Measurements from ENCODE around the gene POLA2. TPM values are rescaled to one million over a fixed set of nuclear protein-coding genes. Genes with fewer than 3 reads are reported as not detected.

The POLA2 gene
- polyA plus RNA-seq, 3 donors = 4.0 to 8.3 (median 5.2) TPM

DNA sequence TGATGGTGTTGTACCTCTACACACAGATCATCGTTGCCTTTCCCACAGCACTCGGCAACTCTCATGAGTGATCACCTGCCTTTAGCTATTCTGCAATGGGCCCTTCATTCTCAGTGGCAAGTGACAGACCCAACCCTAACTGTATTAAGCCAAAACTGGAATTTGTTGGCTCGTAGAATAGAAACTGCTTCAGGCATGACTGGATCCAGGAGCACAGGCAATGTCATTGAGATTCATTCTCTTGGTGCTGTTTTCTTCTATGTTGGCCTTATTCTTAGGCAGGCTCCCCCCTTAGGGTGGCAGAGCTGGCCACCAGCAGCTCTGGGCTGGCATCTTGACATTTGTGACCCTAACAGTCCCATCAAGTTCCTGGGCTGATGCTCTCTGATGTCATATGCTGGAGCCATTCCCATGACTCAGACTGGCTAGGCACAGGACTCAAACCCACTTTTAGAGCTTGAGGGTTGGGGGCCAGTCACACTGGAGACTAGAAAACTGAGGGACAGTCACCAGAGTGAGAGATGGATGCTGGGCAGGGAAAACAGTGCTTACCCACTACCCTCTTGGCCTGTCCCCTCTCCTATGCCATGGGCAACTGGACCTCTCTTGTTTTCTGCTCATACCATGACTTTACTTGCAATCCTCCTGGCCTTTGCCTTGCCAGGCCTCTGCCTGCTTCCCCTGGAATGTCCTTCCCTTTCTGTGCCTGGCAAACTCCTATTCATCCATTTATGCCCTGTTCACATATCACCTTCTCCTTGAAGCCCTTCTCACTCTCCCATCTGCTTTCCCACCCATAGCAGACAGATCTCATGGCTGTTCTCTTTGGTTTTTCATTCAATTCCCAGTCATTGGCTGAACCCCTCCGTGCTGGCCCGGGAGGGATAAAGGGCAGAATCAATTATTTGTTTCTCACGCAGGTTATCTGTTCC lies 45.8 kb downstream of the POLA2 start:
- Mint-ChIP-seq H3K36me3 (peaks cover 10 to 18% of the 10 kb centered on the region in 2 donors), H3K4me1 (peaks cover 40% of the 10 kb centered on the region), H3K27ac (peak overlapping the region; percentile 12 to 93 (median 88)), H3K27me3 (ENCODE audit: low read depth in 3 of 3) (peaks cover 5 to 16% (median 12%) of the 10 kb centered on the region in 3 donors), H3K9me3 (peaks cover 0 to 5% (median 0%) of the 10 kb centered on the region in 7 donors), H3K4me3 (peak overlapping the region in 1 of 2 donors; percentile 35)
- Histone ChIP-seq H3K36me3 (replicated peaks in 1 of 2; ENCODE audit: control insufficient read depth in 1 of 2, insufficient read depth in 2 of 2, low read length in 2 of 2) (peaks cover 0 to 9% of the 10 kb centered on the region in 2 donors), H3K4me2 (replicated peaks; ENCODE audit: extremely low read depth, low read length, poor library complexity, severe bottlenecking) (no peak overlapping the region), H3K9ac (ENCODE audit: insufficient read depth, low read length, poor library complexity, severe bottlenecking) (no peak overlapping the region), H2AFZ (ENCODE audit: insufficient read depth, low read depth, low read length, poor library complexity, severe bottlenecking) (no peak overlapping the region), H3K79me2 (ENCODE audit: insufficient read depth, low read length) (no peaks in the 10 kb centered on the region), H3K4me1 (ENCODE audit: control insufficient read depth in 1 of 2, insufficient read depth in 2 of 2, low read length in 2 of 2) (peaks cover 17 to 47% of the 10 kb centered on the region in 2 donors), H4K20me1 (ENCODE audit: insufficient read depth, low read length) (no peaks in the 10 kb centered on the region), H3K9me3 (replicated peaks in 1 of 2; ENCODE audit: control insufficient read depth in 1 of 2, insufficient read depth in 1 of 2, low read length in 2 of 2) (no peaks in the 10 kb centered on the region), H3K27ac (ENCODE audit: low read depth in 1 of 2, low read length in 2 of 2) (peak overlapping the region; percentile 56 to 62), H3K4me3 (replicated peaks in 1 of 3; ENCODE audit: low read depth in 2 of 3, low read length in 3 of 3) (no peak overlapping the region), H3K27me3 (ENCODE audit: control insufficient read depth in 2 of 2, insufficient read depth in 2 of 2, low read length in 2 of 2) (no peaks in the 10 kb centered on the region)
- TF ChIP-seq, protein P1, sequence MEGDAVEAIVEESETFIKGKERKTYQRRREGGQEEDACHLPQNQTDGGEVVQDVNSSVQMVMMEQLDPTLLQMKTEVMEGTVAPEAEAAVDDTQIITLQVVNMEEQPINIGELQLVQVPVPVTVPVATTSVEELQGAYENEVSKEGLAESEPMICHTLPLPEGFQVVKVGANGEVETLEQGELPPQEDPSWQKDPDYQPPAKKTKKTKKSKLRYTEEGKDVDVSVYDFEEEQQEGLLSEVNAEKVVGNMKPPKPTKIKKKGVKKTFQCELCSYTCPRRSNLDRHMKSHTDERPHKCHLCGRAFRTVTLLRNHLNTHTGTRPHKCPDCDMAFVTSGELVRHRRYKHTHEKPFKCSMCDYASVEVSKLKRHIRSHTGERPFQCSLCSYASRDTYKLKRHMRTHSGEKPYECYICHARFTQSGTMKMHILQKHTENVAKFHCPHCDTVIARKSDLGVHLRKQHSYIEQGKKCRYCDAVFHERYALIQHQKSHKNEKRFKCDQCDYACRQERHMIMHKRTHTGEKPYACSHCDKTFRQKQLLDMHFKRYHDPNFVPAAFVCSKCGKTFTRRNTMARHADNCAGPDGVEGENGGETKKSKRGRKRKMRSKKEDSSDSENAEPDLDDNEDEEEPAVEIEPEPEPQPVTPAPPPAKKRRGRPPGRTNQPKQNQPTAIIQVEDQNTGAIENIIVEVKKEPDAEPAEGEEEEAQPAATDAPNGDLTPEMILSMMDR (IDR thresholded peaks at IDR 0.05) = no peak
- DNase-seq = peak; percentile 34 to 88 (median 46)
- intact Hi-C loops (cut with micrococcal nuclease) = no loop called here
- 93% methylated on average over 5 of the region's 6 CpGs for WGBS (ENCODE audit: insufficient coverage)

DNA sequence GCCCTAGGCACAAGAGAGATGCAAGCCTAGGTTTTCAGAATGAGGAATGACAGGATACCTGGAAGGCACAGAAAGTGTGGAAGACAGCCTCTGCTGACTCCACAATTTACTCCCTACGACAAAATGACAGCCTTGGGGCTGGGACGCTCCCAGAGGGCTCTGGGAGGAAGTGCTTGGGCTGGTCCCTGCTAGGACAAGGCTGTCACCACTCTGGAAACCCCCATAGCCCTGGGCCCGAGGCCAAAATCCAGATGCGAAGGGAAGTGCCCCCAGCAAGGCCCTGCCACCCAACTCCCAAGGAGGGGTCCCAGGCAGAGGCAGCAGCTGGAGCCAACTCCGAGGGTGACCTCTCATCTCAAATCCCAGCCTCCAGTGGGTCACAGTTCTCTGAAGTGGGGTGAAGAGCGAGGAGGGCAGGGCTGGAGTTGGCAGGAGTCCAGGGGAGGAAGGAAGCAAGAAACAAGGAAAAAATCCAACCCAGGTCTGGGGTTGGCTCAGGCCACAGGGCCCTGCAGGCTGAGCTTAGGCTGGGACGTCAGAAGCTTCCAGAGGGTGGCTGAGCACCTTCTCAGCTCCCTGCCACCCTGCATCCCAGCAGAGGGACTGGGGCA lies 46.6 kb downstream of the POLA2 start:
- TF ChIP-seq, protein P1 (IDR thresholded peaks at IDR 0.05) = no peak
- Mint-ChIP-seq H3K9me3 (peaks cover 0 to 2% (median 0%) of the 10 kb centered on the region in 7 donors), H3K36me3 (peaks cover 7 to 18% of the 10 kb centered on the region in 2 donors), H3K27me3 (ENCODE audit: low read depth in 3 of 3) (peaks cover 7 to 23% (median 20%) of the 10 kb centered on the region in 3 donors), H3K27ac (peak overlapping the region; percentile 52 to 93 (median 88)), H3K4me1 (peaks cover 39% of the 10 kb centered on the region), H3K4me3 (peak overlapping the region in 1 of 2 donors; percentile 75)
- Histone ChIP-seq H3K4me1 (ENCODE audit: control insufficient read depth in 1 of 2, insufficient read depth in 2 of 2, low read length in 2 of 2) (peaks cover 18 to 52% of the 10 kb centered on the region in 2 donors), H3K4me3 (replicated peaks in 1 of 3; ENCODE audit: low read depth in 2 of 3, low read length in 3 of 3) (no peak overlapping the region), H3K36me3 (replicated peaks in 1 of 2; ENCODE audit: control insufficient read depth in 1 of 2, insufficient read depth in 2 of 2, low read length in 2 of 2) (peaks cover 0 to 9% of the 10 kb centered on the region in 2 donors), H3K9me3 (replicated peaks in 1 of 2; ENCODE audit: control insufficient read depth in 1 of 2, insufficient read depth in 1 of 2, low read length in 2 of 2) (no peaks in the 10 kb centered on the region), H3K27me3 (ENCODE audit: control insufficient read depth in 2 of 2, insufficient read depth in 2 of 2, low read length in 2 of 2) (peaks cover 0 to 3% of the 10 kb centered on the region in 2 donors), H2AFZ (ENCODE audit: insufficient read depth, low read depth, low read length, poor library complexity, severe bottlenecking) (peak overlapping the region; percentile 49), H3K9ac (ENCODE audit: insufficient read depth, low read length, poor library complexity, severe bottlenecking) (peak overlapping the region; percentile 40), H3K27ac (ENCODE audit: low read depth in 1 of 2, low read length in 2 of 2) (peak overlapping the region; percentile 56 to 62), H4K20me1 (ENCODE audit: insufficient read depth, low read length) (no peaks in the 10 kb centered on the region), H3K4me2 (replicated peaks; ENCODE audit: extremely low read depth, low read length, poor library complexity, severe bottlenecking) (peak overlapping the region; percentile 24), H3K79me2 (ENCODE audit: insufficient read depth, low read length) (no peaks in the 10 kb centered on the region)
- intact Hi-C loops (cut with micrococcal nuclease) = no loop called here
- WGBS (ENCODE audit: insufficient coverage) = 7% methylated on average over 3 of the region's 7 CpGs
- peak; percentile 73 to 95 (median 82) for DNase-seq
